Measurements from ENCODE around the gene TSPAN2.

The TSPAN2 gene

DNA sequence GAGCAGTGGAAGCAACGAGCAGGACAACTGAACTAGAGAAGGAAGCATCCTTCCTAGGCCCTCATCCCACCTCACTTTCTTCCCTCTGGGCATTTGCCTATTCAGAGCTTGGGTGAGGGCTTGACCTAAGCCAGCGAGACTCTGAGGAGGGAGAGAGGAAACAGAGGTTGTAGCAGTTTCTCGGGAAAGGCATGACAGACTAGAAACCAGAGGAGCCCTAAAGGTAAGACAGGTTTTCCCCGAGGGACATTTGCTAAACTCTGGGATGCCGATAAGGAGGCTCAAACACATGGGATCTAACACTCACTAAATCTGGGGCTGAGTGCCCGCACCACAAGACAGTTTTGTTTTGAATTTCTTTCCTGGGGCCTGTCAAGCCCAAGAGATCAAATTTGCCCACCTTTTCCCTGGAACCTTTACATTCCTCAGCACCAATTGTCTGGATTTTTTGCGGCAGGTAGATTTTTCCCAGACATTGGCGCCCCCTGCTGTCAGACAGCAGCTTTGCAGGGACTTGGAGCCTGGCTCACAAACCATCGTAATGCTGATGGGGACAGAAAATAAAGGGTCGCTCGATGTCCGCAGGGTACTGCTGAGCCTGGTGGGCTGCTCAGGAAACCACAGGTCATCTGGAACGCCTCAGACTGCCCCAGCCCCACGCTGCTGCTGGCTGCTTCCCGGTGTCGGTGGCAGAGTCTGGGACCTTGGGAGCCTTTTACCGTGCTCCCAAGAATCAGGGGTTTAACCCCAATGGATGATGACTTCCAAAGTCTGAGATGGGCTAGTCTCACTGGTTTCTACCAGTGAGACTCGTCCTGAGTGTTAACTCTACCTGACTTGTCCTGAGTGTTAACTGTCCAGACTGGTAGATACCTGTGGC, 23.4 kb upstream of the TSPAN2 start:
- peak; percentile 84 for DNase-seq

DNA sequence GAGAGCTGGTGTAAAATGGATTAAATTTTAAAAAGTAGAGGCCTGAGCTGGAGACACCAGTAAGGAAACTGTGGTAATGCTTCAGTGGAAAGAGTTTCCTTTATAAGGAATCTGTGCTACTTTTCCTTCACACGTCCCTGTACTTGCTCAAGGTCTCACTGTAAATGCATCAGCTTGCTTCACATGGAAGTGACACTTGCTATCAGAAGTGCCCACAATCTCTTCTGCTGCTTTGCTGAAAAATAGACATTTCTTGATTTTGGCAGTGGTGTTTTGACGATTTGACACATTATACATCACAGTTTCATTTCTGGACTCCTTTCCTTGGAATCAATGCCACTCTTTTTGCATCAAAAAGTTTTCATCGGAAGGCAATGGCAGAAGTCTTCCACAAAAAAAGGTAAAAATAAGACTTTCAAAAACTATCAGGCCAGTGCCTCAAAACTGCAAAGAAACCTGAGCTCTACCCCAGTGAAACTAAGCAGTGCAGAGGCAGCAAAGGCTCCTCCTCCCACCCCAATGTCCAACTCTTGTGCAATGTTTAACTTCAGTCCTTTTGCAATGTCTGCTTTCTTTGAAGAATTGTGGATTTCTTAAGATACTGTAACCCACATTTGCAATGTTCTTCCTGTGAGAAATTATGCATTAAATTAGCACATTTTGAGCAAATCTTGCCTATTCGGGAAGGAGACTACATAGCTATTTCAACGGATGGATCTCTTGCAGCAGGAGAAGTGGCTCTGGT, 18.4 kb upstream of the TSPAN2 start:
- DNase-seq: no peak

DNA sequence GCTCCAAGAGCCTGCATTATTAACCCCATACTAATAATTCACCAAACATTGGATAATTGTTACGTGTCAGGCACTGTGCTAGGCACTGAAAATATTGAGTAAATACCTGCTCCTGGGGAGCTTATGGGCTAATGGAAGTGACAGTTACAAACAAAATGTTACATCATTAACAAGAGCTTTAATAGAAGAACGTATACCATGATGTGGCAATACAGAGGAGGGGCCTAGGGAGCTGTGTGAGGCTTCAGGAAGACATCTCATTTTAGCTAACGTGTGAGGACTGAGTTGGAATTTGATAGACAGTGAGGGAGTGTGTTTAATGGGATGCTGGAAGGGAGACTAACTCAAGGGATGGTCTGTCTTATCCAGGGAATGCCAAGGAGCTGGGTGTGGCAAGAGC, 16.5 kb upstream of the TSPAN2 start:
- DNase-seq: no peak

- DNase-seq: no peak
Observed at GRCh38 chr1:115099693-115100050, 10.4 kb upstream of the TSPAN2 start.

DNA sequence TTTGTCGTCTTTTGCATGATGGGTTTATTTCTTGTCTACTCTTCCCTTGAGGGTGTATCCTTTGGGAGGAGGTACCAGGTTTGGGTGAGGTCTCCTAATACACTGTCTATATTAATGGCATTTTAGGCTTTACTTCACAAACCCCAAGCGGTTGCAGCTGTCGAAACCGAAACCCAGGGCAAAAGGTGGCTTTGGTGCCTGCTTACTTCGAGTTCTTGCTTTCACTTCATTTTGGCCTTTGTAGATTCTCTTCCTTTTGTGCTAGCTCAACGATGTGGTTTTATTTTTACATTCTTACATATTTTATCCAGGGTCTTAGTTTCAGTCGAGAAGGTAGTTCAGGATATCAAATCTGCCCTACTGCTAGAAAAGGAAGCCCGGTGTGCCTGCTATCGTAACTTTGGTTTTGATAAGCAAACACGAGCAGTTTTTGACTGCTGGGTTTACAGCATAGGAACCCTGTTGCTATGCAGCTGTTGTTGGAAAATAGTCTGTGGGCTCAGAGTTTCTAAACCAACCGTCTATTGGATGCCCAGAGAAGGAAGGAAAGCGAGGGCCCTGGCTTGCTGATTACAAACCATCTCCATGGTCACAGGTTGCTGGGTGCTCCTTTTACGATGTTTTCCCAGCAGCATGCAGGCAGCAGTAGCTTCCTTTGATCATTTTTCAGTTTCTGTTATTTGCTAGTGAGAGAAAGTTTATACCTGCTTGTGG, 9.8 kb upstream of the TSPAN2 start:
- no peak for DNase-seq

- DNase-seq: no peak
Observed at GRCh38 chr1:115092175-115092574, 2.9 kb upstream of the TSPAN2 start.

GRCh38 chr1:115091572-115091971, 2.3 kb upstream of the TSPAN2 start:
- no peak for DNase-seq

- no peak for DNase-seq
Observed at GRCh38 chr1:115090956-115091355, 1.7 kb upstream of the TSPAN2 start.

GRCh38 chr1:115090540-115090939, 1.2 kb upstream of the TSPAN2 start:
- DNase-seq: no peak

GRCh38 chr1:115090186-115090490, 835 bp upstream of the TSPAN2 start:
- DNase-seq: no peak

GRCh38 chr1:115088871-115089419, 358 bp downstream of the TSPAN2 start:
- DNase-seq: peak; percentile 55

- no peak for DNase-seq
Observed at GRCh38 chr1:115088115-115088778, 1.1 kb downstream of the TSPAN2 start.

DNA sequence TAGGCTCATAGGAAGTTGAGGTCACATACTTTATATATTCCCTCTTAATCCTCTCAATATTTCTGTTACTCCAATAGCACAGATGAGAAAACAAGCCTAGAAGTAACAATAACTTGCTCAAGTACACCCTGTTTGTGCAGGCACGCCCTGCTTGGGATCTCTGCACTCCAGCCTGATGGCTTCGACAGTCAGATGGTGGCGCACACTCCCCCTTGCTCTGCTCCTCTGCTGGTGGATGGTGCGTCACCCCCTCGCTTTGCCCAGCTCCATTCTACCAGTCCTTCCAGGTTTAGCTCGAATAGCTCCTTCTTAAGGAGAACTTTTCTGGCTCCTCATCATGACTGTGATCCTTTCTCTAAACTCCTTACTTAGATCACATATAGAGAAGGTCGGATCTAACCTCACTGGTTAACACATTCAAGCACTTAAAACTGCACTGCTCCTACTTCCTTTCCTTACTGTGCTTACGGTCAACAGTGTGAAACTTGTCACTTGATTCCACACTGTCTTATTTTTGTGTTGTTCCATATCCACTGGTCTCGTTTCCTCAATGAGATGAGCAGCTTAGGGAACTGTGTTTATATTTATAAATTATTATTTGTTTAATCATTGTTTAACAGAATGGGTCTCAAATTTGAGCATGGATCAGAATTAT, 3.0 kb downstream of the TSPAN2 start:
- DNase-seq: no peak

- no peak for DNase-seq
Observed at GRCh38 chr1:115084902-115085511, 4.3 kb downstream of the TSPAN2 start.

GRCh38 chr1:115082949-115083348, 6.4 kb downstream of the TSPAN2 start:
- DNase-seq: no peak

DNA sequence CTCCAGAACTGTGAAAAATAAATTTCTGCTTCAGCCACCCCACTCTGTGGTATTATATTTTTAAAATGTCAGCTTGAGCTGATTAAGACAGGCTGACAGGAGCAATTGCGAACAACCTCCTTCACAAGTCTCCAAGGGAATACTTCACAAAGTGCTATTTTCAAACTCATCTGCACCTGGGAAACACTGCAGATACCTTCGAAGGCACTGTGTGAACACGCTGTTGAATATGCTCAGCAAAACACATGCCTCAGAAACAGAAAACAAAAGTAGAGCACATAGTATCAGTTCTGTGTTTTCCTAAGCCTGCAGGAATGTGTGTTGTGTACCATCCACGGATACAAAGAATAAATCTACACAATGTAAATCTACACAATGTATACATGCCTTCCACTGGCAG, 10.6 kb downstream of the TSPAN2 start:
- no peak for DNase-seq

DNA sequence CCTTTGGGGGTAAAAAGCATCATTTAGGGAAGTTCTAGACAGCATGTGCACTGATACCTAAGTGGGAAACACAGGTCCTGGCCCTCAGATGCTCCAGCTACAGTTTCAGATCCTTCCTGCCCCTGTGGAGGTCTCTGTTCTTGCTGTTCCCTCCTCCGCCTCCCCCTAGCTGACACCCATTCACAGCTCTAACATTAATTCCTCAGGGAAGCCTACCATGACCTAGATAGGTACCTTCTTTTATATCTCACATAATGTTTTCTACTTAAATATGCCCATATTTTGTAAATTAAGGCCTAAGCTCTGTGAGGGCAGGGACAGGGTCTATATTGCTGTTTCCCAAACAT, 11.3 kb downstream of the TSPAN2 start:
- DNase-seq: no peak

DNA sequence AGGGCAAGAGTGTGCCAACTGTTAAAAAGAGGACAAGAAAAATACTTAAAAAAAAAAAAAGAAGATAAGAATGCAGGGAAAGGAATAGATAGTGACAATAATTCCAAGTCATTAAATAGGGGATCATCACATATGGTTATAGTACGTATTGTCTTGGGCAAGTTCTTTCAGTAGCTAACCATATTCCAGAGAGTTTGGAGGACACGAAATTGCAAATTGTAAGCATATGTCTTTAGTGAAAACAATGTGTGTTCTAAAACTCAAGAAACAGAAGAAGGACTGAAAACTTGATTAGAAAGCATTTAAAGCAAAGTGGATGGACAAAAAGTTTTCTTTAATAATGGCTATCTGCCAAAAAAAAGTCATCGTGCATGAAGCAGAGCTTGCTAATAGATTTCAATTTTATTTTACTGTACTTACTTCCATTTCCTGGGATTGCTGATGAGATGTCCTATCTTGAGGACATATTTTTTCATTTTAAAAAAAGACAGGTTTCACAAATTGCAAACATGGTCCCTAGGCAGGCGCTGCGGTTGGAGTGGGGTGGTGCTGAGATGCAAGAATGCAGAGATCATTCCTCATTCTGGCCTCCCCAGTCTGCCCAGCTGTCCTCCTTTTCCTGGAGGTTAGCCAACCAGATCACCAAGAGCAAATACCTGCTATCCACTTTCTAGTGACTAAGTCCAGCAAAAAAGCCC, 11.9 kb downstream of the TSPAN2 start:
- DNase-seq: no peak

- DNase-seq: no peak
Observed at GRCh38 chr1:115076384-115076915, 12.9 kb downstream of the TSPAN2 start.

DNA sequence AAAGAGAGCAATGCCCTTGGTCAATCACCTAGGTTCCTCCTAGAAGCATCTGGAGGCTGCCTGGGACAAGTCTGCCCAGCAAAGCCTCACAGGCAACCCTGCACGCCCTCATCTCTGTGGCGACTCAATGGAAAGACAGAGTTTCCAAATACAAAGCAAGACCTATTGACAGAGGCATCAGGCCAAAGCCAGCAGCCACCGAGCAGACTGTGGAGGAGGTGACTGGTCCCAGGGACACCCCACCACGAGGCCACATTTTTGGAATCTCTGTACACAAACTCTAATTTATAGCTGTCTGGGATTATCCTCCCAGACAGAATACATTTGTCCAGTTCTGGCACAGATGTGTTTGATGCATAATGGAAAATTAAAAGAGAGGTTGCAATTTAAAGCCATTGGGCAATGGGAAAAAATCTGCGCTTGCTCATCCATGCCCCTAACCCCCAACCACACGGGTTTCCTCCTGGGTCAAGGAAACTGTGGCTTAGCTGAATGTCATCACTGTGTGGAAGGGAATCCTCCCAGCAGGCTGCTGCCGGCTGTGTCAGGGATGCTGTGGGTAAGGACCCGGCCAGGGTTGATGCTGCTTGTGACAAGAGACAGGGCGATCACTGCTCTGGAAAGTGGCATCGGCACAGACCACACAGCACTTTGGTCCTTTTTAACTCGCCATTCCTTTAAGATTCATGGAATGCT, 14.3 kb downstream of the TSPAN2 start:
- no peak for DNase-seq
